ENCODE results near the gene MCAT.
A peak's percentile ranks its signal among the peaks of the same experiment; 100 is the strongest.

The MCAT gene

DNA sequence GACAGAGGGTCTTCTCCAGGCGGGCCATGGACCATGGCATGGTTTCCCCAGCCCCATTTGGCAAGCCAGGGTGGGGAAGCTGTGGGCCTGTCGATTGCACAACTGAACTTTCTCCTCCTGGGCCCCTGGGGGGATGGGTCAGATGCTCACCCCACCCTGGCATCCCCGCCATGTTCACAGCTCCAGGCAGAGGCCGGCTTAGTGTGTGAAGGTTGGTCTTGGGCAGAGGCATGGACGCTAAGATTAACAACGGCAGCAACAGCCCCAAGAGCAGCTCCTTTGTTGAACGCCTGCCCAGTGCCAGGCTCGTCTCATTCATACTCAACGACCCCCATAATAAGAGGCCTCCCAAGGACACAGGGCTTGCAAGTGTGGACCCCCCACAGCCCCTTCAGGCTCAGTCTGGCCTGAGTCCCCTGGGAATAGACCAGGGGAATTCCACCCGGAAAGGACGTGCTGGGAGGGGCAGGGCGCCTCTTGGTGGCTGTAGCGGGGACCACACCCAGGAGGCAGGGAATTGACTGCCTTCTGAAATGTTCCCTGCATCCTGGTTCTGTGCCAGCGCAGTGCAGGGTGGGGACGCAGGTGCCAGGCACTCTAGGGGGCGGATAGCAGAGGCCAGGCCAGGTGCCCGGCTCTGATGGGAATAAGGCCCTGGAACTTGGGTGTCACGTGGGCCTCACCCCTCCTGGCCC is 16.4 kb upstream of the MCAT start:
- peak; percentile 43 for DNase-seq (ENCODE audit: low read depth)
- TF ChIP-seq, protein P1, sequence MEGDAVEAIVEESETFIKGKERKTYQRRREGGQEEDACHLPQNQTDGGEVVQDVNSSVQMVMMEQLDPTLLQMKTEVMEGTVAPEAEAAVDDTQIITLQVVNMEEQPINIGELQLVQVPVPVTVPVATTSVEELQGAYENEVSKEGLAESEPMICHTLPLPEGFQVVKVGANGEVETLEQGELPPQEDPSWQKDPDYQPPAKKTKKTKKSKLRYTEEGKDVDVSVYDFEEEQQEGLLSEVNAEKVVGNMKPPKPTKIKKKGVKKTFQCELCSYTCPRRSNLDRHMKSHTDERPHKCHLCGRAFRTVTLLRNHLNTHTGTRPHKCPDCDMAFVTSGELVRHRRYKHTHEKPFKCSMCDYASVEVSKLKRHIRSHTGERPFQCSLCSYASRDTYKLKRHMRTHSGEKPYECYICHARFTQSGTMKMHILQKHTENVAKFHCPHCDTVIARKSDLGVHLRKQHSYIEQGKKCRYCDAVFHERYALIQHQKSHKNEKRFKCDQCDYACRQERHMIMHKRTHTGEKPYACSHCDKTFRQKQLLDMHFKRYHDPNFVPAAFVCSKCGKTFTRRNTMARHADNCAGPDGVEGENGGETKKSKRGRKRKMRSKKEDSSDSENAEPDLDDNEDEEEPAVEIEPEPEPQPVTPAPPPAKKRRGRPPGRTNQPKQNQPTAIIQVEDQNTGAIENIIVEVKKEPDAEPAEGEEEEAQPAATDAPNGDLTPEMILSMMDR (conservative IDR thresholded peaks at IDR 0.05; ENCODE audit: low read depth, low read length): peak; percentile 53
- H3K4me3 ChIP-seq (ENCODE audit: low read depth, low read length): no peak overlapping the region

DNA sequence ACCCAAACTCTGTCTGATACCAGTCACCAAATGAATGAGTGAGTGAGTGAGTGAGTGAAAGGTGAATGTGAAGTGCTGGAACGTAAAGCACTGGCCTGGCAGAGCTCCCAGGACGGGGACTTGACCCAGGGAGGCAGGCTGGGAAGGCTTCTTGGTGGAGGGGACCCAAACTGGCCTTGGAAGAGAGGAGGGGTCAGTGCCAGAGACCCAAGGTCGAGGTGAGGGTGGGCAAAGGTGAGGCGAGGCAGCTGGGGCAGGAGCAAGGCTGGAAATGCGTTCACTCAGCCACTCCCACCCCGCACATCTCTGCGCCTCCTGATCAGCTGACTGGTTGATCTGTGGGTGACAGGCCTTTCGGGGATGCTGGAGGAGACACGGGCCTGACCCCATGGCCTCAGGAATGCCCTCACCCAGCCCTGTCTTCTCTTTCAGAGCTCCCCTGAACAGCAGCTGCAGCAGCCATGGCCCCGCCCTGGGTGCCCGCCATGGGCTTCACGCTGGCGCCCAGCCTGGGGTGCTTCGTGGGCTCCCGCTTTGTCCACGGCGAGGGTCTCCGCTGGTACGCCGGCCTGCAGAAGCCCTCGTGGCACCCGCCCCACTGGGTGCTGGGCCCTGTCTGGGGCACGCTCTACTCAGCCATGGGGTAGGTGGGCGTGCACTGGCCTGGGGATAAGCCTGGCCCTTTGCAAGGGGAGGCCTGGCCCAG is 15.7 kb upstream of the MCAT start:
- TF ChIP-seq, protein P1 (conservative IDR thresholded peaks at IDR 0.05; ENCODE audit: low read depth, low read length): no peak
- no peak overlapping the region for H3K4me3 ChIP-seq (ENCODE audit: low read depth, low read length)
- DNase-seq (ENCODE audit: low read depth): no peak

DNA sequence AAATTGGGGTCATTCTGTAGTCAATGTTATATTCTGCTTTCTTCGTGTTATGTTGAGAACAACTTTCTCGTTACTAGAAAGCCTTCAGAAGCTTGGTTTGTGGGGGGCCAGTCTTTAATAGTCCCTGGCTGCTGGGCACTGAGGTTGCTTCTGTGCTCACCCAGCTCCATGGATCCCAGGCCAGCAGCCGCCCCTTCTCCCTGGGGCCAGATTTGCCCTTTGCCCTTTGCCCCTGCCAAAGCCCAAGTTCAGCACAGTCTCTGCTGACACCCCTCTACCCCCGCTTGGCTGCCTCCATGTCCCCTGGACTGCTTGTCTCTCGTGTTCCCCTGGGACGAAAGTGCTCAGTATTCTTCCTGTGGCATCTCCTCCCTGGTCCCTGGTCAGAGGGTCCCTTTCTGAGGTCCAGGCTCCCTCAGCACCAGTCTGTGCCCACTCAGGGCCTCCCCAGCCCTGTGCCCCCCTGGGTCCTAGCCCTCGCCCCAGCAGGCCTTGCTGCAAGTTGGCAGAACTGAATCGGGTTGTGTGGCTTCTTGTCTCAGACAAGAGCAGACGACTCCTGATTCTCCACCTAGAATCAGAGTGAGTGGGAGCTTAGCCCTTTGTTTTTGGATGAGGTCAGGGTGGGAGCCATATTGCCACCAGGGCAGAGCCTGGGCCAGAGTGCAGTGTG is 14.8 kb upstream of the MCAT start:
- TF ChIP-seq, protein P1 (conservative IDR thresholded peaks at IDR 0.05; ENCODE audit: low read depth, low read length): no peak
- DNase-seq (ENCODE audit: low read depth): no peak
- no peak overlapping the region for H3K4me3 ChIP-seq (ENCODE audit: low read depth, low read length)

DNA sequence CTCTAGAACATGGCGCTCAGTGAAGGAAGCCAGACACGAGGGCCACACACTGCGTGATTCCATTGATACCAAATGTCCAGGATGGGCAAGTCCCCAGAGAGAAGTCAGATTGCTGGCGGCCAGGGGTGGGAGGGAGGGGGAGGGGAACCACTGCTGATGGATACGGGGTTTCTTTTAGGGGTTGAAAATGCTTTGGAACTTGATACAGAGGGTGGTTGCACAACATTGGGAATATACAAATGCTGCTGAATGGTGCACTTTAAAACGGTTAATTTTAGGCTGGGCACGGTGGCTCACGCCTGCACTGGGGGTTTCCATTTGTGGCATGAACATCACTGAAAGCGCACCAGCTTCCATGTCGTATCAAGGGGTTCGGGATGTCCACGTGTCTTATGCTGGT is 13.2 kb upstream of the MCAT start:
- DNase-seq (ENCODE audit: low read depth): no peak
- TF ChIP-seq, protein P1 (conservative IDR thresholded peaks at IDR 0.05; ENCODE audit: low read depth, low read length): no peak
- H3K4me3 ChIP-seq (ENCODE audit: low read depth, low read length): no peak overlapping the region

DNA sequence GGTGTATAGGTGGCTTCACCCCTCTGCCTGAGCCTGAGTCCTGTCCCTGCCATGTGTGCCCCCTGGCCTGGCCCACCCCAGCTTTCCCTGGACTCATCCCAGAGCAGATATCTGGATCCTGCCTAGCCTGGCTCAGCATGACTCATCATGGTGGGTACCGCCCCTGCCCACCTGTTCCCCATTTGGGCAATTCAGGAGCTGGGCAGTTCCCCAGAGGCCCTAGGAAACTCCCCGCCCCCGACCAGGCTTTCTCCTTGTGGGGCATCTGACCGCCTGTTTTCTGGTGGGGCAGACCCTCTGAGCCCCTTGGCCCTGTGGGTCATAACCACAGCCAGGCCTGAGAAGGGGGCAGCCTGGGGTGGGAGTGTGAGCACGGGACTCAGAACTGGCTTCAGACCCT is 12.6 kb upstream of the MCAT start:
- no peak for DNase-seq (ENCODE audit: low read depth)
- TF ChIP-seq, protein P1 (conservative IDR thresholded peaks at IDR 0.05; ENCODE audit: low read depth, low read length): no peak
- no peak overlapping the region for H3K4me3 ChIP-seq (ENCODE audit: low read depth, low read length)

DNA sequence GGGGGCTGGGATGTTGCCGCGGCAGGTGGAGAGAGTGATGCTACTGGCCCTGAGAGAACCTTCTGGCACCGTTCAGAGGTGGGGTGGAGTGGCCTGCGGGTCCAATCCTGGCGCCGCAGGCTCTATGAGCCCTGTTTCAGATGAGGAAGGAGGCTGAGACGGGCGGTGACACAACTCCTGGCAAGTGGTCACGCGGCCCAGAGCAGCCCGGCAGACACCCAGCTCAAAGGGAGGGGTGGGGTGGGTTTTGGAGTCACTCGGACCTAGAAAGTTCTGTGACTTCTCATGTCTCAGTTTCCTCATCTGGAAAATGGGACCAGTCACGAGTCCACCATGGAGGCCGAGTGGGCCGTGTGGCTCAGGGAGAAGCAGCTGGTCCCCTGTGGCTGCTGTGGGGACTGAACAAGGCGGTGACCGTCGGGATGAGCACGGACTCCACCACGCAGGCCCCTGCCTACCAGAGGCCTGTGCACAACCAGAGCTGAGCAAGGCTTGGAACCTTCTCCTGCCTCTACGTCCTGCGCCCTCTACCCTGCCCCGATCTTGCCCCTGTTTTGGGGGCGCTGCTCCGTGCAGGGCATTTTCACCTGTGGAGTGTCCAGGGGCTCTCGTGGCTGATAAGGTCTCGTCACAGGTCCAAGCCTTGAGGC is 11.8 kb upstream of the MCAT start:
- DNase-seq (ENCODE audit: low read depth): no peak
- no peak overlapping the region for H3K4me3 ChIP-seq (ENCODE audit: low read depth, low read length)
- TF ChIP-seq, protein P1 (conservative IDR thresholded peaks at IDR 0.05; ENCODE audit: low read depth, low read length): no peak
